GM12878 (cell line): ENCODE results near the gene WWC2. TPM values are rescaled to one million over a fixed set of nuclear protein-coding genes. Genes with fewer than 3 reads are reported as not detected.

Experiments used
- ATAC-seq: fragments of 200-7000 bp; cut with Tn5 transposase; 3 replicates; pipeline ENCODE4 v1.9.1; 2020; ENCODE audit warnings: mild to moderate bottlenecking, moderate library complexity
- BruUV-seq: library from RNA; stranded (reverse); fragments of 400-500 nt; replicated peaks from 2 replicates; lab custom pipeline; 2021; lab: Mats Ljungman, UMichigan
- CTCF ChIA-PET: fragments of 300-600 bp; sonication (Branson Sonifier 250); formaldehyde crosslinking; extraction: SDS; loops from one replicate; lab custom pipeline; 2021; ENCODE audit warnings: inconsistent platforms; lab: Yijun Ruan, JAX
- POLR2A ChIA-PET: fragments of 350-600 bp; formaldehyde crosslinking; extraction: SDS; loops from one replicate; lab custom pipeline; 2021; ENCODE audit warnings: inconsistent platforms; lab: Charles Lee
- RAD21 ChIA-PET: fragments of 300-600 bp; sonication (Branson Sonifier 250); formaldehyde crosslinking; loops from one replicate; lab custom pipeline; 2023; ENCODE audit warnings: antibody characterized with exemption; ENCODE audit not compliant: unreplicated experiment; lab: Charles Lee
- SMC1A ChIA-PET: fragments of 300-600 bp; sonication (Branson Sonifier 250); formaldehyde crosslinking; loops from one replicate; lab custom pipeline; 2023; ENCODE audit not compliant: unreplicated experiment, uncharacterized antibody; lab: Charles Lee
- DNase-seq: peaks from one replicate; pipeline ENCODE4 v3.0.0-alpha.2; 2011; ENCODE audit warnings: low read depth, low spot score
- FAIRE-seq: peaks from 3 replicates; lab custom pipeline; 2011; peaks lifted over from hg19 to GRCh38; lab: Jason Lieb, UNC
- H2AFZ ChIP-seq: 2 replicates; pipeline ENCODE4 v1.6.0; 2011; ENCODE audit warnings: low read depth, low read length, control low read depth; ENCODE audit not compliant: control insufficient read depth
- H3K27ac ChIP-seq: 2 replicates; pipeline ENCODE4 v1.5.1; 2011; ENCODE audit warnings: control low read depth; ENCODE audit not compliant: control insufficient read depth, insufficient read depth
- H3K27me3 ChIP-seq, 2 experiments: replicated peaks in 1 of 2; 2 replicates each; pipeline versions ENCODE4 v1.6.0 to v1.6.1; 2011; ENCODE audit warnings: low read length in 1 of 2; ENCODE audit not compliant: control insufficient read depth in 2 of 2, insufficient read depth in 2 of 2
- H3K36me3 ChIP-seq, 2 experiments: 2 replicates each; pipeline ENCODE4 v1.5.1; 2011; ENCODE audit warnings: low read length in 1 of 2; ENCODE audit not compliant: control insufficient read depth in 2 of 2, insufficient read depth in 2 of 2
- H3K4me1 ChIP-seq: 2 replicates; pipeline ENCODE4 v1.6.1; 2011; ENCODE audit warnings: mild to moderate bottlenecking, low read length, moderate library complexity, mixed read lengths; ENCODE audit not compliant: control insufficient read depth, insufficient read depth
- H3K4me2 ChIP-seq: 2 replicates; pipeline ENCODE4 v1.6.0; 2011; ENCODE audit warnings: control low read depth; ENCODE audit not compliant: control insufficient read depth, insufficient read depth
- H3K4me3 ChIP-seq: fragments of 200-600 bp; sonication (generic); 2 replicates; pipeline ENCODE4 v1.5.1; 2016
- H3K79me2 ChIP-seq: 2 replicates; pipeline ENCODE4 v1.6.0; 2011; ENCODE audit warnings: low read length; ENCODE audit not compliant: control insufficient read depth, insufficient read depth
- H3K9ac ChIP-seq: 2 replicates; pipeline ENCODE4 v1.8.0; 2011; ENCODE audit warnings: low read length, control low read depth, mixed read lengths; ENCODE audit not compliant: control insufficient read depth, insufficient read depth
- H3K9me3 ChIP-seq: replicated peaks from 3 replicates; pipeline ENCODE4 v1.5.1; 2011; ENCODE audit warnings: mild to moderate bottlenecking, low read length; ENCODE audit not compliant: control insufficient read depth, insufficient read depth
- H4K20me1 ChIP-seq: 2 replicates; pipeline ENCODE4 v1.6.0; 2011; ENCODE audit not compliant: control insufficient read depth, insufficient read depth
- HDAC2 ChIP-seq: fragments of 200-600 bp; sonication (generic); IDR thresholded peaks from 2 replicates; pipeline ENCODE4 v1.6.1; 2017
- MEF2A ChIP-seq: IDR thresholded peaks from 2 replicates; pipeline ENCODE4 v1.6.1; 2011; ENCODE audit warnings: low read depth, mild to moderate bottlenecking, low read length, moderate library complexity; ENCODE audit not compliant: insufficient read depth
- MYB ChIP-seq: fragments of 150-350 bp; IDR thresholded peaks from 2 replicates; pipeline ENCODE4 v1.6.1; 2014; ENCODE audit warnings: mild to moderate bottlenecking, low read depth, low read length, borderline replicate concordance
- RAD51 ChIP-seq: fragments of 450-650 bp; IDR thresholded peaks from 2 replicates; pipeline ENCODE4 v1.6.1; 2016; ENCODE audit warnings: moderate library complexity, mild to moderate bottlenecking, inconsistent platforms
- STAT3 ChIP-seq: IDR thresholded peaks from 2 replicates; pipeline ENCODE4 v1.6.1; 2011; ENCODE audit warnings: low read depth, low read length, improper control_type of control experiment
- WGBS: methylation state at CpG from one replicate; pipeline ENCODE4 v1.1.6; 2016; ENCODE audit warnings: low lambda C conversion rate; ENCODE audit not compliant: insufficient replicate concordance, insufficient coverage; ENCODE audit errors: missing lambda C conversion rate; 5-methylcytosine and 5-hydroxymethylcytosine counted together
- in situ Hi-C: fragments of 300-500 bp; cut with MboI; formaldehyde crosslinking; loops from 9 replicates; pipeline ENCODE4 v1.14.3; 2018; ENCODE audit warnings: mixed read lengths
- intact Hi-C: fragments of 100-400 bp; cut with micrococcal nuclease; formaldehyde crosslinking; loops from one replicate; pipeline ENCODE4 v1.14.2; 2022; ENCODE audit not compliant: unreplicated experiment
- polyA plus RNA-seq, 11 experiments: library from polyadenylated mRNA; depleted of rRNA in 4 of 11; unstranded in 6 of 11; stranded (reverse) in 5 of 11; fragments of >200 nt; fragmentation: Nextera tagmentation in 4 of 11; fragmentation: Illumina TruSeq in 1 of 11; extraction: Ambion mirVana in 4 of 11; extraction: Trizol in 1 of 11; gene quantifications; 1 replicate in 1 of 11; 2 replicates in 10 of 11; pipeline versions ENCODE4 v1.2.1 to v1.2.3, GENCODE V29; 2011 to 2016; ENCODE audit warnings: inconsistent platforms in 2 of 11, missing spikeins in 2 of 11, low read depth in 1 of 11
- total RNA-seq, 4 experiments: library from RNA; depleted of rRNA in 3 of 4; stranded (reverse); fragments of >200 nt in 3 of 4; fragmentation: Illumina TruSeq in 1 of 4; extraction: Trizol in 1 of 4; gene quantifications; 2 replicates each; pipeline versions ENCODE4 v1.2.1 to v1.2.3, GENCODE V29; 2013 to 2021
- TF ChIP-seq, protein P1 (sequence below): fragments of 450-650 bp; conservative IDR thresholded peaks from 2 replicates; pipeline ENCODE4 v1.6.1; 2017; ENCODE audit warnings: mild to moderate bottlenecking, moderate library complexity
- TF ChIP-seq, protein P2 (sequence below): fragments of 150-350 bp; IDR thresholded peaks from 2 replicates; pipeline ENCODE4 v1.6.1; 2016; ENCODE audit warnings: low read depth, low read length
- TF ChIP-seq, protein P3 (sequence below): fragments of 450-650 bp; formaldehyde crosslinking; IDR thresholded peaks from 2 replicates; pipeline ENCODE4 v1.5.0; 2022; ENCODE audit warnings: mild to moderate bottlenecking, missing genetic modification characterization
- TF ChIP-seq, protein P4 (sequence below): IDR thresholded peaks from 2 replicates; pipeline ENCODE4 v1.6.1; 2011; ENCODE audit warnings: borderline replicate concordance, low read depth, mild to moderate bottlenecking, moderate library complexity, low read length; ENCODE audit not compliant: insufficient read depth, poor library complexity, severe bottlenecking

WWC2 gene
- total and polyA plus RNA-seq, 10 of the 15 experiments (the other 5 are each of a cell fraction or from before 2014, with no cell fraction given) = 0.02 to 0.72 (median 0.06) TPM; not detected in 3

DNA sequence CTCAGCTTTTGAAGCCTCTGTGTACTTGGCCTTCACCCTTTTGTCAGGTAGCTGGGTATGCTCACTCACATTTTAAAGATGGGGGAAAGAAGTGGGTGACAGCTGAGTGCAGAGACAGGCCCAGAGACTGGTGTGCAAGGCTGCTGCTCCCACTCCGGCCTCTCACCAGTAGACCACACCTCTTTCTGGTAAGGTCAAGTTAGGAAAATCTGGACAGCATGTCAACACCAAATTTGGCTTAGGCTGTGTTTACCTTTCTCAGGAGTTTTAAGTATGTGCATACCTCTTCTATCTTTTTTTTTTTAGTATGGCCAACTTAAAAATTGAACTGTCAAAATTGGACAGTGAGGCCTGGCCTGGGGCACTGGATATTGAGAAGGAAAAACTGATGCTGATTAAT lies 154.4 kb downstream of the WWC2 start:
- H3K4me1 ChIP-seq = no peaks in the 10 kb centered on the region
- SMC1A ChIA-PET = interaction anchor here (1.0 to 1.5 kb wide), 4 partner anchors 9 to 315 kb away, joined by 3 to 5 read pairs (median 4); no protein-coding TSS in a partner anchor
- in situ Hi-C loops = loop anchor here (5.0 kb wide), 1 partner anchor 316 kb away; no protein-coding TSS in a partner anchor
- H3K4me3 ChIP-seq = no peak overlapping the region
- intact Hi-C loops = loop anchor here (10.0 kb wide), 1 partner anchor 779 kb away; no protein-coding TSS in a partner anchor
- RAD21 ChIA-PET = interaction anchor here (0.6 to 1.0 kb wide), 3 partner anchors 179 to 1201 kb away, joined by 3 to 4 read pairs (median 3); no protein-coding TSS in a partner anchor
- H3K4me2 ChIP-seq = no peak overlapping the region
- H2AFZ ChIP-seq = no peak overlapping the region
- no peak for FAIRE-seq
- ATAC-seq = no peak
- POLR2A ChIA-PET = no interaction called here
- DNase-seq = no peak
- no peak overlapping the region for H3K9ac ChIP-seq
- no peaks in the 10 kb centered on the region for H3K79me2 ChIP-seq
- BruUV-seq = no TSS peak
- H3K36me3 ChIP-seq = no peaks in the 10 kb centered on the region
- H3K27ac ChIP-seq = no peak overlapping the region
- peaks cover 0 to 2% of the 10 kb centered on the region in 2 experiments; a peak in 2 of 4 replicates for H3K27me3 ChIP-seq
- H3K9me3 ChIP-seq = no peaks in the 10 kb centered on the region
- no peaks in the 10 kb centered on the region for H4K20me1 ChIP-seq
- CTCF ChIA-PET = interaction anchor here (1.3 to 10.7 kb wide), 5 partner anchors 10 to 329 kb away, joined by 3 to 159 read pairs (median 12); no protein-coding TSS in a partner anchor
- 44% methylated on average over 1 of the region's 1 CpG for WGBS
- TF ChIP-seq HDAC2 = no peak
- TF ChIP-seq, protein P1, sequence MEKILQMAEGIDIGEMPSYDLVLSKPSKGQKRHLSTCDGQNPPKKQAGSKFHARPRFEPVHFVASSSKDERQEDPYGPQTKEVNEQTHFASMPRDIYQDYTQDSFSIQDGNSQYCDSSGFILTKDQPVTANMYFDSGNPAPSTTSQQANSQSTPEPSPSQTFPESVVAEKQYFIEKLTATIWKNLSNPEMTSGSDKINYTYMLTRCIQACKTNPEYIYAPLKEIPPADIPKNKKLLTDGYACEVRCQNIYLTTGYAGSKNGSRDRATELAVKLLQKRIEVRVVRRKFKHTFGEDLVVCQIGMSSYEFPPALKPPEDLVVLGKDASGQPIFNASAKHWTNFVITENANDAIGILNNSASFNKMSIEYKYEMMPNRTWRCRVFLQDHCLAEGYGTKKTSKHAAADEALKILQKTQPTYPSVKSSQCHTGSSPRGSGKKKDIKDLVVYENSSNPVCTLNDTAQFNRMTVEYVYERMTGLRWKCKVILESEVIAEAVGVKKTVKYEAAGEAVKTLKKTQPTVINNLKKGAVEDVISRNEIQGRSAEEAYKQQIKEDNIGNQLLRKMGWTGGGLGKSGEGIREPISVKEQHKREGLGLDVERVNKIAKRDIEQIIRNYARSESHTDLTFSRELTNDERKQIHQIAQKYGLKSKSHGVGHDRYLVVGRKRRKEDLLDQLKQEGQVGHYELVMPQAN = no peak
- TF ChIP-seq, protein P2, sequence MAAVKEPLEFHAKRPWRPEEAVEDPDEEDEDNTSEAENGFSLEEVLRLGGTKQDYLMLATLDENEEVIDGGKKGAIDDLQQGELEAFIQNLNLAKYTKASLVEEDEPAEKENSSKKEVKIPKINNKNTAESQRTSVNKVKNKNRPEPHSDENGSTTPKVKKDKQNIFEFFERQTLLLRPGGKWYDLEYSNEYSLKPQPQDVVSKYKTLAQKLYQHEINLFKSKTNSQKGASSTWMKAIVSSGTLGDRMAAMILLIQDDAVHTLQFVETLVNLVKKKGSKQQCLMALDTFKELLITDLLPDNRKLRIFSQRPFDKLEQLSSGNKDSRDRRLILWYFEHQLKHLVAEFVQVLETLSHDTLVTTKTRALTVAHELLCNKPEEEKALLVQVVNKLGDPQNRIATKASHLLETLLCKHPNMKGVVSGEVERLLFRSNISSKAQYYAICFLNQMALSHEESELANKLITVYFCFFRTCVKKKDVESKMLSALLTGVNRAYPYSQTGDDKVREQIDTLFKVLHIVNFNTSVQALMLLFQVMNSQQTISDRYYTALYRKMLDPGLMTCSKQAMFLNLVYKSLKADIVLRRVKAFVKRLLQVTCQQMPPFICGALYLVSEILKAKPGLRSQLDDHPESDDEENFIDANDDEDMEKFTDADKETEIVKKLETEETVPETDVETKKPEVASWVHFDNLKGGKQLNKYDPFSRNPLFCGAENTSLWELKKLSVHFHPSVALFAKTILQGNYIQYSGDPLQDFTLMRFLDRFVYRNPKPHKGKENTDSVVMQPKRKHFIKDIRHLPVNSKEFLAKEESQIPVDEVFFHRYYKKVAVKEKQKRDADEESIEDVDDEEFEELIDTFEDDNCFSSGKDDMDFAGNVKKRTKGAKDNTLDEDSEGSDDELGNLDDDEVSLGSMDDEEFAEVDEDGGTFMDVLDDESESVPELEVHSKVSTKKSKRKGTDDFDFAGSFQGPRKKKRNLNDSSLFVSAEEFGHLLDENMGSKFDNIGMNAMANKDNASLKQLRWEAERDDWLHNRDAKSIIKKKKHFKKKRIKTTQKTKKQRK = no peak
- TF ChIP-seq STAT3 = no peak
- TF ChIP-seq RAD51 = no peak
- TF ChIP-seq, protein P3, sequence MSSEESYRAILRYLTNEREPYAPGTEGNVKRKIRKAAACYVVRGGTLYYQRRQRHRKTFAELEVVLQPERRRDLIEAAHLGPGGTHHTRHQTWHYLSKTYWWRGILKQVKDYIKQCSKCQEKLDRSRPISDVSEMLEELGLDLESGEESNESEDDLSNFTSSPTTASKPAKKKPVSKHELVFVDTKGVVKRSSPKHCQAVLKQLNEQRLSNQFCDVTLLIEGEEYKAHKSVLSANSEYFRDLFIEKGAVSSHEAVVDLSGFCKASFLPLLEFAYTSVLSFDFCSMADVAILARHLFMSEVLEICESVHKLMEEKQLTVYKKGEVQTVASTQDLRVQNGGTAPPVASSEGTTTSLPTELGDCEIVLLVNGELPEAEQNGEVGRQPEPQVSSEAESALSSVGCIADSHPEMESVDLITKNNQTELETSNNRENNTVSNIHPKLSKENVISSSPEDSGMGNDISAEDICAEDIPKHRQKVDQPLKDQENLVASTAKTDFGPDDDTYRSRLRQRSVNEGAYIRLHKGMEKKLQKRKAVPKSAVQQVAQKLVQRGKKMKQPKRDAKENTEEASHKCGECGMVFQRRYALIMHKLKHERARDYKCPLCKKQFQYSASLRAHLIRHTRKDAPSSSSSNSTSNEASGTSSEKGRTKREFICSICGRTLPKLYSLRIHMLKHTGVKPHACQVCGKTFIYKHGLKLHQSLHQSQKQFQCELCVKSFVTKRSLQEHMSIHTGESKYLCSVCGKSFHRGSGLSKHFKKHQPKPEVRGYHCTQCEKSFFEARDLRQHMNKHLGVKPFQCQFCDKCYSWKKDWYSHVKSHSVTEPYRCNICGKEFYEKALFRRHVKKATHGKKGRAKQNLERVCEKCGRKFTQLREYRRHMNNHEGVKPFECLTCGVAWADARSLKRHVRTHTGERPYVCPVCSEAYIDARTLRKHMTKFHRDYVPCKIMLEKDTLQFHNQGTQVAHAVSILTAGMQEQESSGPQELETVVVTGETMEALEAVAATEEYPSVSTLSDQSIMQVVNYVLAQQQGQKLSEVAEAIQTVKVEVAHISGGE = no peak
- TF ChIP-seq MEF2A = no peak
- TF ChIP-seq, protein P4, sequence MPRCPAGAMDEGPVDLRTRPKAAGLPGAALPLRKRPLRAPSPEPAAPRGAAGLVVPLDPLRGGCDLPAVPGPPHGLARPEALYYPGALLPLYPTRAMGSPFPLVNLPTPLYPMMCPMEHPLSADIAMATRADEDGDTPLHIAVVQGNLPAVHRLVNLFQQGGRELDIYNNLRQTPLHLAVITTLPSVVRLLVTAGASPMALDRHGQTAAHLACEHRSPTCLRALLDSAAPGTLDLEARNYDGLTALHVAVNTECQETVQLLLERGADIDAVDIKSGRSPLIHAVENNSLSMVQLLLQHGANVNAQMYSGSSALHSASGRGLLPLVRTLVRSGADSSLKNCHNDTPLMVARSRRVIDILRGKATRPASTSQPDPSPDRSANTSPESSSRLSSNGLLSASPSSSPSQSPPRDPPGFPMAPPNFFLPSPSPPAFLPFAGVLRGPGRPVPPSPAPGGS = no peak
- TF ChIP-seq MYB = no peak
